Kidney (tissue), 14 donors: Measurements from ENCODE around the gene NFAM1. TPM values are rescaled to one million over a fixed set of nuclear protein-coding genes. Genes with fewer than 3 reads are reported as not detected.

Source experiments
- DNase-seq, 5 donors: peaks; one replicate each; pipeline ENCODE4 v3.0.0-alpha.2; 2013 to 2020
- FAIRE-seq: peaks from 2 replicates; lab custom pipeline; 2012; peaks lifted over from hg19 to GRCh38; lab: Jason Lieb, UNC
- H3K27ac ChIP-seq, 2 donors: one replicate each; pipeline ENCODE4 v1.7.0; 2013; ENCODE audit warnings: low read depth in 2 of 2, low read length in 2 of 2, inconsistent platforms in 1 of 2
- H3K27me3 ChIP-seq: one replicate; pipeline ENCODE4 v1.7.1; 2013; ENCODE audit warnings: low read length, inconsistent platforms; ENCODE audit not compliant: control insufficient read depth, insufficient read depth
- H3K36me3 ChIP-seq, 3 donors: one replicate each; pipeline versions ENCODE4 v1.7.0 to v1.7.1; 2013; ENCODE audit warnings: low read length in 3 of 3, control low read depth in 1 of 3, inconsistent platforms in 1 of 3; ENCODE audit not compliant: insufficient read depth in 3 of 3, control insufficient read depth in 2 of 3
- H3K4me1 ChIP-seq, 3 donors: one replicate each; pipeline versions ENCODE4 v1.7.0 to v1.7.1; 2013; ENCODE audit warnings: low read length in 3 of 3, inconsistent platforms in 1 of 3, low read depth in 1 of 3; ENCODE audit not compliant: control insufficient read depth in 2 of 3, insufficient read depth in 2 of 3
- H3K4me3 ChIP-seq, 3 donors: one replicate each; pipeline versions ENCODE4 v1.7.0 to v1.8.1; 2013; ENCODE audit warnings: low read length in 3 of 3, control low read depth in 1 of 3, inconsistent platforms in 1 of 3
- H3K9ac ChIP-seq, 3 donors: one replicate each; pipeline versions ENCODE4 v1.7.0 to v1.7.1; 2013; ENCODE audit warnings: low read length in 3 of 3, control low read depth in 1 of 3, inconsistent platforms in 1 of 3
- H3K9me3 ChIP-seq, 3 donors: one replicate each; pipeline versions ENCODE4 v1.7.0 to v1.7.1; 2013; ENCODE audit warnings: low read length in 3 of 3, control low read depth in 1 of 3, inconsistent platforms in 1 of 3; ENCODE audit not compliant: control insufficient read depth in 2 of 3, insufficient read depth in 1 of 3
- intact Hi-C: fragments of 100-400 bp; cut with DNase I; formaldehyde crosslinking; loops from one replicate; pipeline ENCODE4 v1.11.1; 2022
- polyA plus RNA-seq: library from polyadenylated mRNA; stranded (reverse); fragments of 350-450 nt; fragmentation: Illumina TruSeq; extraction: RNeasy Lipid Tissue Mini Kit (QIAGEN cat#74804); gene quantifications from one replicate; pipeline ENCODE4 v1.2.3, GENCODE V29; 2014; ENCODE audit warnings: low read depth, low replicate concordance; ENCODE audit not compliant: insufficient read depth
- total RNA-seq: library from RNA; stranded (reverse); fragmentation: NEBNext Ultra II Directional; extraction: Animal tissue kit (Norgen Biotek cat#: 25700); gene quantifications from one replicate; pipeline ENCODE4 v1.2.1, GENCODE V29; 2021
- TF ChIP-seq, protein P1 (sequence below): IDR thresholded peaks from 3 replicates; pipeline ENCODE4 v1.5.1; 2012; ENCODE audit warnings: mild to moderate bottlenecking, moderate library complexity, borderline replicate concordance; ENCODE audit not compliant: insufficient read depth; ENCODE audit errors: extremely low read depth
- donor health status: control.
- donor health status: control.
- donor health status: control.
- donor health status: control.
- donor health status: control.
- donor health status: DM: yes; HTN: yes; CAD: no.
- donor health status: Normal renal cell carcinoma (clear cell type).

Gene NFAM1
- total and polyA plus RNA-seq, 2 donors from 2014 or later: 0.60 to 7.9 TPM

DNA sequence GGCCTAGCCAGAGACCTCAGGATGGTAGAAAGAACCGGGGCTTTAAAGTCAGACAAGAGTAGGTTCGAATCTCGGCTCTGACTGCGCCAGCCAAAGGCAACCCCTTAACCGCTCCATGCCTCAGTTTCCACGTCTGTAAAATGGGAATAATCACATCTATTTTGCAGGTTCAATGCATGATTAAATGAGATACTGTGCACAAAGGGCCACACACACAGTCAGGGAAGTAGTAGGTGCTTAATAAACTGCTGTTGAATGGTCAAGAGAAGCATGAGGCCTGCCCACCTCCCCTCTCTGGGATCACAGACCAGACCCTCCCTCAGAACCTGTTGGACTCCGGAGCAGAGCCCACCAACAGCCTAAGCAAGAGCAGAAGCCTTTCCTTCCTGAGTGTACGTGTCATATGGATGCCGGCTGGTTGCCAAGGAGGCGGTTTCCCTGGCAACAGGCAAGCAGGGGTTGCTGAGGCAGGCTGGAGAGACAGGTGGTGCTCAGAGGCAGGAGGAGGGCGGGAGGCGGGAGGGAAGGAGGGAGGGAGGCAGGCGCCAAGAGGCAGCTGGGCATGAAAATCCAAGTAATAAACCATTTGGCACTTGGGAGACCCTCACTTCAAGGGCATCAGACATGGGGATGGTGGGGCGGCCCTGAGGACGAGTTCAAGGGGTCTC lies 43.9 kb downstream of the NFAM1 start:
- Histone ChIP-seq H3K4me3 (no peak overlapping the region), H3K4me1 (no peaks in the 10 kb centered on the region), H3K36me3 (no peaks in the 10 kb centered on the region), H3K27ac (no peak overlapping the region), H3K9ac (no peak overlapping the region), H3K27me3 (no peaks in the 10 kb centered on the region), H3K9me3 (no peaks in the 10 kb centered on the region)
- FAIRE-seq: no peak
- intact Hi-C loops: no loop called here
- DNase-seq: peak in 4 of 5 donors; percentile 78 to 92 (median 85)
- TF ChIP-seq, protein P1, sequence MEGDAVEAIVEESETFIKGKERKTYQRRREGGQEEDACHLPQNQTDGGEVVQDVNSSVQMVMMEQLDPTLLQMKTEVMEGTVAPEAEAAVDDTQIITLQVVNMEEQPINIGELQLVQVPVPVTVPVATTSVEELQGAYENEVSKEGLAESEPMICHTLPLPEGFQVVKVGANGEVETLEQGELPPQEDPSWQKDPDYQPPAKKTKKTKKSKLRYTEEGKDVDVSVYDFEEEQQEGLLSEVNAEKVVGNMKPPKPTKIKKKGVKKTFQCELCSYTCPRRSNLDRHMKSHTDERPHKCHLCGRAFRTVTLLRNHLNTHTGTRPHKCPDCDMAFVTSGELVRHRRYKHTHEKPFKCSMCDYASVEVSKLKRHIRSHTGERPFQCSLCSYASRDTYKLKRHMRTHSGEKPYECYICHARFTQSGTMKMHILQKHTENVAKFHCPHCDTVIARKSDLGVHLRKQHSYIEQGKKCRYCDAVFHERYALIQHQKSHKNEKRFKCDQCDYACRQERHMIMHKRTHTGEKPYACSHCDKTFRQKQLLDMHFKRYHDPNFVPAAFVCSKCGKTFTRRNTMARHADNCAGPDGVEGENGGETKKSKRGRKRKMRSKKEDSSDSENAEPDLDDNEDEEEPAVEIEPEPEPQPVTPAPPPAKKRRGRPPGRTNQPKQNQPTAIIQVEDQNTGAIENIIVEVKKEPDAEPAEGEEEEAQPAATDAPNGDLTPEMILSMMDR: no peak

DNA sequence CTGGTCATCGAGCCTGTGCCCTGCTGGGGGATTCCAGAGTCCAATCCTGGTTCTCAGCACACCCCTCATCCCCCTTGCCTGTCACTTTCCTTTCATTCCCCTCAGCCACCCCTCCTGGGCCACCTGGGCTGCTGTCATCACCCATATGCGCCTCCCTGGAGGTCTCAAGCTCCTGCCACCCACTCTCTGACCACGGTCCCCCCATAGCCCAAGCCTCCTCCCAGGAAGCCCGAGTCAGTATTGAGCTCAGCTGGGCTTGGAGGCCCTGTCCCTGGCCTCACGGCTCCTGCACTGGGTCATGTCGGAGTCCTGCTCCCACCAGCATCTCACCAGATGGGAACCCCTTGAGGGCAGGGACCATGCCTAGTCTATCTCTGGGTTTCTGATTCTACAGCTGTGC lies 44.6 kb downstream of the NFAM1 start:
- Histone ChIP-seq H3K4me1 (no peaks in the 10 kb centered on the region), H3K9me3 (no peaks in the 10 kb centered on the region), H3K36me3 (no peaks in the 10 kb centered on the region), H3K27ac (no peak overlapping the region), H3K4me3 (no peak overlapping the region), H3K27me3 (no peaks in the 10 kb centered on the region), H3K9ac (no peak overlapping the region)
- DNase-seq (no peak), FAIRE-seq (no peak)
- TF ChIP-seq, protein P1: no peak
- intact Hi-C loops: no loop called here

DNA sequence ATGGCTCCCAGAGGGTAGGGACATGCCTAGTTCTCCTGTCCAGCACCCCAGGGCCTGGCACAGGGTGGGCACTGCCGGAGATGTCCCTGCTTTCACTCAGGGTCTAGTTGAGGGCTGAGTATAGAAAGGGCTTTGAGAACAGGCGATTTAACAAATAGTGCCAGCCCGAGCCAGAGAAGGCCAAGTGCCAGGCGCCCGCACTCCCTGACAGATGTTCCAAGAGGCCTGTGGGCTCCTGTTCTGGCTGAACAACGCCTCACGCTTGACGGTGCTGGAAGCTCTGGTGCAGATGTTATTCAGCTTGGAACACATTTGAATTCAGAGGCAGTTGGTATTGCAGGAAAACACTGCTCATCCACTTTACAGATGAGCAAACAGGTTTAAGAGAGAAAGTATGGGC lies 46.5 kb downstream of the NFAM1 start:
- H3K36me3 ChIP-seq: no peaks in the 10 kb centered on the region
- no peak for DNase-seq
- intact Hi-C loops: no loop called here
- TF ChIP-seq, protein P1: no peak
- no peak for FAIRE-seq
- H3K27me3 ChIP-seq: no peaks in the 10 kb centered on the region
- no peak overlapping the region for H3K27ac ChIP-seq
- H3K9ac ChIP-seq: no peak overlapping the region
- no peaks in the 10 kb centered on the region for H3K9me3 ChIP-seq
- no peak overlapping the region for H3K4me3 ChIP-seq
- no peaks in the 10 kb centered on the region for H3K4me1 ChIP-seq

DNA sequence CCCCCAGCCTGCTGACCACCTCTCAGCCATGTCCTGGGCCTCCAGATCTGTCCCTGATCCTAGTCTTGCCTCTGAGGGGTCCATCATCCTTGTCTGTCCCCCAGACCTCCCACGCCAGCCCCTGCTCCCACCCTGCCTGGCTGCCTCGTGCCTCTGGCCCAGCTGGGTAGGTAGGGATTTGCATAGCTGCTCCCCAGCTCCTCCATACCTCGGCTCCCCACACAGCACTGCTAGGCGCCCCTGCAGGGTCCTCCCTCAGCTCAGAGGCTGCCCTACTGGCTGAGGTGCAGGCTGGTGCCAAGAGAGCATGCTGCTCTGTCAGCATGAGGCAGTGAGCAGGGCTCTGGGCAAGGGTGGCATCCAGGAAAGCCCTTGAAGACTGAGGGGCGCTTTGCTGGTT lies 47.7 kb downstream of the NFAM1 start:
- Histone ChIP-seq H3K36me3 (no peaks in the 10 kb centered on the region), H3K9me3 (no peaks in the 10 kb centered on the region), H3K27ac (no peak overlapping the region), H3K9ac (no peak overlapping the region), H3K4me3 (no peak overlapping the region), H3K4me1 (no peaks in the 10 kb centered on the region), H3K27me3 (no peaks in the 10 kb centered on the region)
- intact Hi-C loops: no loop called here
- TF ChIP-seq, protein P1: no peak
- FAIRE-seq (no peak), DNase-seq (no peak)
